NOMO-1 treated with dmso at 0.1 percent for 144 hours (cell line): ENCODE results near the gene INPP5K.

Experiments
- DNase-seq: peaks from one replicate; lab custom pipeline; 2025; ENCODE audit not compliant: unreplicated experiment; lab: John Stamatoyannopoulos, UW

The INPP5K gene

DNA sequence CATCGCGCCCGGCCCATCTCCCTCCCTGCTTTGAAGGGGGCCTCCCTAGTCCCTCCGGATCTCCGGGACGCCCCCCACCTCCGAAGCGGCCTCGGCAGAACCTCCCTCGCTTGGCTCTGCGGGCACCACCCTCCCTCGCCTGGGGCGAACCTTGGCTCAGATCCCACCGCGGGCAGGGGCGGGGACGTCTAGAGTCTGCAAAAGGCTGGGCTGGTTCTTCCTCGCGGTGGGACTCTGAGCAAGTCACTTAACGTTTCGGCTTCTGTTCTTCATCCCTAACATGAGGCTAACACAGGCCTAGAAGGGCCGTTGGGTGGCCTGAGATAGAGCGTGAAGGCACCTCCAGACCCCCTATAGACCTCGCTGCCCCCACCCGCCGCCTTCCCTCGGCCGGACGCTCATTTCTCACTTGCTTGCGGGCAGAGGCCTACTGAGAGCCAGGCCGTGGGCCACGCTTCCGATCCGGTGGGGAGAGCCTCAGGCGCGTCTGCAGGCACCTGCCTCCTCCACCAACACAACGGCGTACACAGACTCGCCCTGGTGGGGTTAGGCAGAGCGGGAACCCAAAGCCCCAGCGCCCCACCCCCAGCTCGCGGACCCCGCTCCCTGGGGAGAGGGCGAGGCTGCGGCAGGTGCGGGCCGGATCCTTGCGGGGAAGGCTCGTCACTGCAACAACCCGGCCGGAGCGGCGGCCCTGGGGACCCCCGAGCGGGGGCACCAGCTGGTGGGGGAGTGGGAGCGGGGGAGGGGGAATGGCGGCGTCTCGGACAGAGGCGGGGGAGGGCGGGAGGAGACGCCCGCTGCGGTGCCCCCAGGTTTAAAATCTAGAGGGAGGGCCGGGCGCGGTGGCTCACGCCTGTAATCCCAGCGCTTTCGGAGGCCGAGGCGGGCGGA, 29.4 kb downstream of the INPP5K start:
- DNase-seq, result no peak

DNA sequence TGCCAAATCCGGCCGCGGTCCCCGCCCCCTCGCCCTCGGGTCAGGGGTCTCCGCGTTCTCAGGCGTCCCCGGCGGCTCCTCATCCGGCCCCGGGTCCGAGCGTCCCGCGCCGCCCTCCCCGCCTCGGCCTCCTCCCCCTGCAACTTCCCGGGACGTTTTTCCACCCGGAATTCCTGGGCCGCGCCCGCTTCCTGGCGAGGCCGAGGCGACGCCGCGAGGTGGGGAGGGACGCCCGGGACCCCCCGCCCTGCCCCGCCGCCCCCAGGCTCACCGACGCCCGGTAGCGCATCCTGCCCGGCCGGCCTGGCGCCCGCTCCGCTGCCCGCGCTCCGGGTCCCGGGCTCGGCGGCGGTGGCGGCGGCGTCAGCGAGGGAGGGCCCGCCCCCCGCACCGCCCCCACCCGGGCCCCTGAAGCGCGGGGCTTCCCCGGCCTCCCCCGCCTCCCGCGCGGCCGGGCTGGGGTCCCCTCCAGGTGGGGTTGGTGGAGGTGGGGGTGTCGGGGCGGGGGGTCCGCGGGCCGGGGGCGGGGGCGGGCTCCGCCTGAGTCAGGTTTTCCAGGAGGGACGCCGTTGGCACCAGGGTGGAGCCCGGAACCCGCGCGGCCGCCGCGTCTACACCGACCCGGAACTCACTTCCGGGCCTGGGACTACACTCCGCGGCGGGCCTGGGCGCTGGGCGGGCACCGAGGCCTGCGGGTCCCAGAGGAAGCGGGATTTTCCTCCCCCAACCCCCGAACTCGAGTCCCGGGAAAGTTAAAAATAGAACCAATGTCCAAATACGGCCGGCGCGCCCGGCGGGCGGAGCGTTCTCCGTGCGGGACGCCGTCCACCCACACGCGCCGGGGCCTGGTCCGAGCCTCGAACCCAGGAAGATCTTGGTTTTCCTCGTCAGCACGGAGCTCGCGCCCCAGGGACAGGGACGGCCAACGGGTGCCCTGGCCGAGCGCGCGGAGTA, 30.7 kb downstream of the INPP5K start:
- DNase-seq, result no peak

DNA sequence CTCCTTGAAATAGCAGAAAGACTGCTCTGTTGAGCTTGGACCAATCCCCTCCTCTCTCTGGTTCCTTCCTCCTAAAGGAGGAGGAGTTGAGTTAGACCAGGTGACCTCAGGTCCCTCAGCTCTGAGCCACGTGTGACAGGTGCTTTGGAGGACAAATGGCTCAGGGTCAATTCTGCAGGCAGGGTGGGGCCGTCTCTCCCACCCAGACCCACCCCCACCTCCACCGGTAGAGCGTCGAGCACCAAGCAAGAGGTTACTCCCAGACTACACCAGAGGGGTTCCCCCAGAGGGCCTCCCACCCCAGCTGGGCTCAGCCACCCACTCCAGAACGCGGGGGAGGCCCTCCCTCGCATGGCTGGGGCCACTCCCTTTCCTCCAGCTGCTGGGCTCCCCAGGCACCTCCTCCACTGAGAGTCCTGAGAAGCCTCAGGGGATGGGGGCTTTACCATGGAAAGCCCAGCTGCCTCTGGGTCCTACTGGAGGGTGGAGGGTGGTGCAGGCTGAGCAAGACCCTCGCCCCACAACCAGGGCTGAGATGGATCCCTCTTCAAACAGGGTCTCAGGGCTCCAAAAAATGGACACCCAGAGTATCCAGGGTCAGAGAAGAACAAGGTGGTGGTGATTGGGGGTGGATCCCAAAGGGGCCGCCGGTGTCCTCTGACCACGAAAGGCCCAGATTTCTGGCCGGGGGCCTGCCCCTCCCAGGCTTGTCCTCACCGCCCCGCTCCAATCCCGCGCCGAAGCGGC, 31.6 kb downstream of the INPP5K start:
- DNase-seq, result no peak

DNA sequence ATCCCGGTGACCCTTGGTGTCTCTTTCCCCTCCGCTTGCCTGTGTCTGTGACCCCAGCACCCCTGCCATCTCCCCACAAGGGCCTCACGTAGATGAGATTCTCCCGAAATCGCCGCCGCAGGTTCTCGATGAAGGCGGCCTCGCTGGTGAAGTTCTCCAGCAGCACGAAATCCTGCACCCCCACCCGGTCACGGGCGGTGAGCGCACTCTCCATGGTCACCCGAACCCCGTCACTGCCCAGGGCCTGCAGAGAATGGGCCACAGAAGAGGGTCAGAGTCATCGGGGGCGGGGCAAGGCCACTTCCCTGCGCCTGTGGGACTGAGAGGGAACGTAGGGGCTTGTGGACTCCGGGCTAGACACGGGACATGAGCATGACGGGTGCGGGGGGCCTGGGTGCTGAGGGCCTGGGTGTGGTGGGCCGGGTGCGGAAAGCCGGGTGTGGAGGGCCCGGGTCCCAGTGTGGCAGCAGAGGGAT, 32.3 kb downstream of the INPP5K start:
- no peak for DNase-seq

DNA sequence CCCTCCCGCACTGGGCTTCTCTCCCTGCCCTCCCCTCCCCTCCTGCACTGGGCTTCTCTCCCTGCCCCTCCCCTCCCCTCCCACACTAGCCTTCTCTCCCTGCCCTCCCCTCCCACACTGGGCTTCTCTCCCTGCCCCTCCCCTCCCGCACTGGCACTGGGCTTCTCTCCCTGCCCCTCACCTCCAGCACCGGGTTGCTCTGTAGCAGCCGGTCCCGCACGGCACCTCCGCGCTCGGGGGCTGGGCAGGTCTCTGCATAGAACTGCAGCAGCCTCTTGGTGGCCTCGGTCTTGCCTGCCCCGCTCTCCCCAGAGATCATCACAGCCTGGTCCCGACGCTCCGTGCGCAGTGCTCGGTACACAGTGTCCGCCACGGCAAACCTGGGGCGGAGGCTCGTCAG, 33.7 kb downstream of the INPP5K start:
- no peak for DNase-seq

DNA sequence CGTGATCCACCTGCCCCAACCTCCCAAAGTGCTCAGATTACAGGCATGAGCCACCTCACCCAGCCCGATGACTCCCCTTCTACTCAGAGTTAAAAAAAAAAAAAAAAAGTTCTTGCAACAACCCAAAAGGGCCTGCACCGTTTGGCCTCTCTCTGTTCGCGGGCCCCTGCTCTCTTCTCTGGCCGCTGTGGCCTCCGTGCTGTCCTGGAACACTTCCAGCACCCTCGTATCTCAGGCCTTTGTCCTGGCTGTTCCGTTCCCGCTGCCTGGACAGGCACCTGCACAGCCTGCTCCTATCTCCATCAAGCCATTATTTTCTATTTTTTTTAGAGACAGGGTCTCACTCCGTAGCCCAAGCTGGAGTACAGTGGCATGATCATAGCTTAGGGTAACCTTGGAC, 34.7 kb downstream of the INPP5K start:
- DNase-seq, result no peak

DNA sequence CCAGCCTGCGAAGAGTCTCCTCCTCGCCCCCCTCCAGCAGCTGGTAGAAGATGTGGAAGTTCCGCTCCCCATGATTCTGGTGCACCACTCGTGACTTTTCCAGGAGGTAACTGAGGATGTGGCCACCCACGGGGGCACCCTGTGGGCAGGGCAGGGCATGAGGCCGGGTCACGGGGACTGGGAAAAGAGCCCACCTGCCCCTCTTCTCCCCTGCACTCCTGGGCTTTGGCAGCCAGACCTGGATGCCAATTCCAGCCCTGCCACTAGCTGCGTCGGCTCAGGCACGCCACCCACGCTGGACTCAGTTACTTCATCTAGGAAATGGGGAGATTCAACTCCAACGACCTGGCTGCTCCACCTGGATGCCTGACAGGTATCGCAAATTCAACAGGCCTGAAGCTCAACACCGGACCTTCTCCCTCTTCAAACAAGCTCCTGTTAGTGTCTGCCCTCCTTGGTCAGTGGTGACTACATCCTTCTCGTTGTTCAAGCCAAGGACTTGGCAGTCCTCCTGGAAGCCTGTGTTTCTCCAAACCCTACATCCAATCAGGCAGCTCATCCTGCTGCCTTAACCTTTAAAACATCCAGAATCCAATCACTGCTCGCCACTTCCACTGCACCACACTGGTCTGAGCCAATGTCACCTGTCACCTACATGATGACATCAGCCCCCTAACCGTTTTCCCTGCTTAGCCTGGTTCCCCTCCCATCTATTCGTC, 35.5 kb downstream of the INPP5K start:
- DNase-seq, result no peak

DNA sequence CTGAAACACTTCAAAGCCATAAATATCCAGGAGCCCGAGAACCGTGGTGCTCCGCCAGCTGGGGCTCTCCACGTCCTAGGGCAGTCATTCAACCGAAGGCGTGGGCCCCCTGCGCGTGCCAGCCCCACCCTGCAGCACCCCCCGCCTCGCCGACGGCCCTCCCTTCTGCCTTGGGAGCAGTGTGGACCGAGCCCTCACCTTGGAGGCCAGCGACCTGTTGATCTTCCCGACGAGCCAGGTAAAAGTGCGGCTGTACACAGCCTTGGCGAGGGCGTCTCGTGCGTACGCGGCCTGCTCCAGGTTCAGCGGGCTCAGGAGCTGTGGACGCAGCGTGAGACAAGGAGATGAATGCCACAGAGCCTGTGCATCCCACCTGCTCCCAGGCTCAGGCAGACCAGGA, 38.0 kb downstream of the INPP5K start:
- DNase-seq, result no peak

DNA sequence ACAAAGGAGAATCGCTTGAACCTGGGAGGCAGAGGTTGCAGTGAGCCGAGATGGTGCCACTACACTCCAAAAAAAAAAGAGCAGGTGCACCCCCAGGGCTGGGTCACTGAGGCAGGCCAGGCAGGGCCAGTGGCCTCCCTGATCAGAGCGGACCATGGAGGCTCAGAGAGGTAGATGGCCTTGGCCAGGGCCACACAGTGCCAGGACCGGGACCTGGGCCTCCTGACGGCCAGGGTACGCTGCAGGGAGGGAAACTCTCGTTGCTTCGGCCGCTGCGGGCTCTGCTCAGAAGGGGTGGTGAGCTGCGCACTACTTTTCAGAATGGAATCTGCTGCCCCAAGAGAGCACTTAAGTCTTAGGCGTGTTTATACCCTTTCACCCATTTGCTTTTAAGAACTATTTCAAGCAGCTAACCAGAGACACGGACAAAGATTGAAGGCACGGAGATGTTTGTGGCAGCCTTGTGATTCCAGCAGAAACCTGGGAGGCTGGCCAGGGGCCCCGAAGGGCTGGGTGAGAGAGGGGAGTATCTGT, 41.0 kb downstream of the INPP5K start:
- DNase-seq, result no peak

DNA sequence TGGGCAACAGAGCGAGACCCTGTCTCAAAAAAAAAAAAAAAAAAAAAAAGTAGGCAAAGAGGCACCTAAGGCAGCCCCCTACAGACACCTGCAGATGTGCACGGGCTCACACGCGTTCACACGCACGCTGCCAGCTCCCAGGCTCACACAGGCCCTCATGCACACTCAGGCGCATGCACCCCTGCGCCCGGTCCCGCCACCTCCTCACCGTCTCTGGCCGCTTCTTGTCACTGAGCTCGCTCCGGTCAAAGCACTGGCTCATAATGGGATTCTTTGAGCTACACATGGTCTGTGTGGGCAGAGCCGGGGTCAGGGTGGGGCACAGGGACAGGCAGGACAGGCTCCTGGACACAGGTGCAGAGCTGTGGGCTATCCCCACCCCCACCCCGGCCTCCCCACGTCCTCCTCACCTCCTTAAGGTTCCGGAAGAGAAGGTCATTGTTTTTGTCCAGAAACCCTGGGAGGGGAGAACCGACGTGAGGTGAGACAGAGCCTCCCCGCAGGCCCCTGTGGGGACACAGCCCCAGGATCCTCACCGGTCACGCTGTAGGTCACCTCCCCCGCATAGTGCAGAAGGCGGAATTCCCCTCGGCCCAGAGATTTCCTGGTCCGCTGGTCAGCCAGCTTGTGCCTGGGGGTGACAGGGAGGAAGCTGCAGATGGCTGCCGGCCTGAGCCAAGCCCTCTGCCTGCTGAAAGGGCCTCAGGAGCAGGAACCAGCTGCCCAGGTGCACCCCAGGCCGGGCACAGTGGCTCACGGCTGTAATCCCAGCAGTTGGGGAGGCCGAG, 41.8 kb downstream of the INPP5K start:
- no peak for DNase-seq

DNA sequence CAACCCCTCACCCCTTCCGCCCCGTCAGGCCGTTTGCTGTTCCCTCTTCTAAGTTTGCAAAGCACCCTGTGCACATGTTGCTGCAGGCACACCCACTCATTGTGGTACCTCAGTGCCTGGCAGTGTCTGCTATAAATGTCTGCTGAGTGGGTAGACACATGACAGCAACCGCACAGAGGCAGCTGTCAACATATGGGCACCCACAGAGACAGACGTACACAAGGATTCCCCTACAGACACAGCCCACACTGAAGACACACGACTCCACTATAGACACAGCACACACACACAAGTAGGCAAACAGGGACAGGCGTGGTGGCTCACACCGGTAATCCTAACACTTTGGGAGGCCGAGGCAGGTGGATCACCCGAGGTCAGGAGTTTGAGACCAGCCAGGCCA, 42.6 kb downstream of the INPP5K start:
- DNase-seq, result no peak

DNA sequence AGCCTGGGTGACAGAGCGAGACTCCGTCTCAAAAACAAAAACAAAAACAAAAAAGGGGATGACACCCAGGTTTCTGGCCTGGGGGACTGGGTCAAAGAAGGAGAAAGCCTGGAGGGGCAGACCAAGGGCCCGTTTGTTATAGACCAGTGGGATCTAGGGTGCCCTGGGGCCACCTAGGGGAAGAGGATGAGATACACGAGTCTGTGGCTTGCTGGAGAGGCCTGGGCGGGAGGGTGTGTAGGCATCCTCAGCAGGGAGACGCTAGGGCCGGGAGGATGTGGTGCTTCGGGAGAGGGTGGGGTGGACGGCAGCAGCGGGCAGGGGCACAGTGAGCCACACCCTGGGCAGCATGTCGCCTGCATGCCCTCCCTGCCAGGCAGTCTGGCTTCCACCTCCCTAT, 43.2 kb downstream of the INPP5K start:
- DNase-seq, result no peak

DNA sequence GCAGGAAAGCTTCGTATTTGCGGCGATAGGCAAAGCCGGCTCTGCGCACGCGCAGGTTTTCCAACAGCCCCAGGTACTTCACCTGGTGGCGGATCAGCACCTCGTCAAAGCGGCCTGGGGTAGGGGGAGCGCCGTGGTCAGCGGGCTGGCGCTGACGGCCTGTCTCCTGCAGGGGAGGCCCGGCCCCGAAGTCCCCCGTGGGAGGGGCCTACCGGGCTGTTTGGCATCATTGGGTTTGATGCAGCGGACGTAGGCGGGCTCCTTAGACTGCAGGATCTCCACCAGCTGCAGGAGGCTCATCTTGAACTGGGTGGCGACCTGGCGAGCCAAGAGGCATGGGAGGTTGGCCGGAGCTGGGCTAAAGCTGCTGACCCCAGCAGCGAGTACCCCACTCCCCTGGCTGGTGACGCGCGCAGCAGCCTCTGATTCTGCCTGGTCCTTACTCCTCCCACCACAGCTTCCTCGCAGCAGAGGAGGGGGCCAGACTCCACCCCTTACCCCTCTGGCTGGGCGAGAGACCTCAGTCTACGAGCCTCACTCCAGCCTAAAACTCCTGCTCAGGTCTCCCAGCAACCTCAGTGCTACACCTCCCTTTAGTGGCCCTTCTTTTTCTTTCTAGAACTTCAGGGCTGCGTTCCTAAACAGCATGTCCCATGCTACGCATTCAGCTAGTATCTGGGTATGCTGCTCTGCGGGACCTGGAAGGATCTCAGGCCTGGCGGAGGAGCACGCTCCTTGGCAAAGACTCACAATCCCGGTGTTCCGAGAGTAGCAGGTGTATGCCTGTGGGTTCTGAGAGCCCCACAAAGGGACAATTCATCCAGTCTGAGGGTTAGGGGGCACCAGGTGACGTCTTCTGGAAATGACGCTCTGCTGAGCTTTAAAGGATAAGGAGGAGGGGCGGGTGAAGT, 44.2 kb downstream of the INPP5K start:
- no peak for DNase-seq

DNA sequence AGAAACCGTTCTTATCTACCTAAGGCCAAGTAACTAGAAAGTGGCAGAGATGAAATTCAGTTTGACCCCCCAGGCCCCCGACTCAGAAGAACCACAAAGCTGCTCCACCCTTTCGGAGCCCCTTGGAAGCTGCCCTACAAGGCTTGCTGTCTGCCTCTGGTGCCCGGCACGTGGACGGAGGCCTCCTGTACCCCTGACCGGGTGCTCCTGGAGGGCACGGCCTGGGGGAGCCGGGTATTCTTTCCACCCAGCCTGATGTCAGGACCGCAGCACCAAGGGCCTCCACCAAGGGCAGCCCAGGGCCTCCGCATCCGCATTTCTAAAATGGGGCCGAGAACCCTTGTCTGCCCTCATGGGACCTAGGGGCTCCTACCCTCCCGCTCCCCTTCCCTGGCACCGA, 44.9 kb downstream of the INPP5K start:
- DNase-seq, result no peak

DNA sequence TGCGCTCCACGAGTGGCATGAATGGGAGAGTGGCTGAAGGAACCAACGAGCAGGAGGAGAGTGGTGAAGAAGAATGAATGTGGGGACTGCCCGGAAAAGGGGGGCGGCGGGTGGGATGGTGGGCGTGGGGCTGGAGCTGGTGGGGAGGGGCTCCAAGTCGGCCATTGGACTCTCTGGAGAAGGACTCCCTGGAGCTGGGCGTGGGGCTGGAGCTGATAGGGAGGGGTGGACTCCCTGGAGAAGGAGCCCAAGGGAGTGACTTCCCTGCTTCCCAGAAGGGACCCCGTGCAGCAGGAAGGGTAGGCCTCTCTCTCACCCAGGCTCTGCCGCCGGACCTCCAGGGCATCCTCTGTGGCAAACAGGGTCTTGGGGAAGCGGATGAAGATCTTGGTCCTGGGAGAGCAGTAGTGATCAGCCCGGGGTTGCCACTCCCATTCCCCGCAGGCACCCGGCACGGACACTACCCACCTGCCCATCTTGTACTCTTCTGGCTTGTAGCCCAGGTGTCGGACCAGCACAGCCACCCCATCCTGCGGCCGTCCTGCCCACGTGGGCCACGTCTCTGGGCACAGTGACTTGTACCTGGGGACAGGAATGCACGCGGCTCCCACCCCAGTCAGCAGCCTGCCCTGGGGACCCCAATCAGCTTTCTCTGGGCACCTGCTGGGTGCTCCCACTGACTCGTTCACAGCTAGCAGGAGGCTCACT, 45.5 kb downstream of the INPP5K start:
- DNase-seq, result no peak

DNA sequence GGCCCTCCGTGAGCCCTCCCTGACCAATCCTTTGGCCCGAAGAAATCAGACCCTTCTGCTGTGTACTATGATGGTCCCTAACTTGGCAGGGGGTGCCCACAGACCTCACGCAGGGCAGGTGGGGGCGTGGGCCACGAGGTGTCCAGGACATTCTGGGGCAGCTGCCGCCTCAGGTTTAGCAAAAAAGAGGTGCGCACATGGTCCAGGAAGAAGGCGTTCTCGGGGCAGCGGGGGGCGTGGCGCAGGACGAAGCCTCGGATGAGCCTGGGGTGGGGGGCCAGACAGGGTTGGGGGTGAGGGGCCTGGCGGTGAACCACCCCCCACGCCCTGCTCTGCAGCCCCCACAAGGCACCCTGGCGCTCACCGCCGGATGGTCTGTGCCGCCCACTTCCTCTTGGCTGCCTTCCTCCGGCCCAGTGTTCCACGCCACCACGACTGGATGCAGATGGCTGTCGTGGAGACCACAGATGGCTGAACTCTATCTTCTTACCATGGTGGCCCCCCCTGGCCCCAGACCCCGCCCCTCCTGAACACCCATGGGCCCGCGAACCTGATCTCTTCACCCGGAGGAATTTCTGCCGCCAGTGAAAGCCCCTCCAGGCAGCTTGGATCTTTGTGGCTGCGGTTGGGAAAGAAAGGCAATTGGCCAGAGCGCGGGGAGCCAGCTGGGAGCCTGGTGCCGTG, 46.2 kb downstream of the INPP5K start:
- no peak for DNase-seq

DNA sequence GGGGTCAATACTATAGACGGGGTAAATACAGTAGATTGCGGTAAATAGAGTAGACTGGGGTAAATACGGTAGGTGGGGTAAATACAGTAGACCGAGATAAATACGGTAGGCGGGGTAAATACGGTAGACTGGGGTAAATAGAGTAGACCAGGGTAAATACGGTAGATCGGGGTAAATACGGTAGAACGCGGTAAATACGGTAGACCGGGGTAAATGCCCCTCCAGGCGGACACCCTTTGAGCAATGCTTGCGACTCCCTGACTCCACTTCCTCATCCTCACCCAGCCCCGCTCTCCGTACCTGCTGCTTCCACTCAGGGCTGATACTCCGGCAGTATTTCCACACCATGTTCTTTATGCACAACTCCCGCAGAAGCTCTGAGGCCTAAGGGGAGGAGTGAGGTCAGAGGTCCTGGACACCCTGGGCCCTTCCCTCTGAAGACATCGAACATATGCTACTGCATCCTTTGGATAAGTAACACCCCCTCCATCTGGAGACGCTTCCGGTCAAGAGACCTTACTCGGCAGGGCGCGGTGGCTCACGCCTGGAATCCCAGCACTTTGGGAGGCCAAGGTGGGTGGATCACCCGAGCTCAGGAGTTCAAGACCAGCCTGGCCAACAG, 47.1 kb downstream of the INPP5K start:
- no peak for DNase-seq
